SH-SY5Y (cell line): ENCODE measurements around the gene HOXA7.

Experiments used
- GATA2 ChIP-seq: IDR thresholded peaks from 2 replicates; pipeline ENCODE4 v1.6.1; 2011; ENCODE audit warnings: mild to moderate bottlenecking, low read depth, low read length
- GATA3 ChIP-seq: IDR thresholded peaks from 2 replicates; pipeline ENCODE4 v1.6.1; 2011; ENCODE audit warnings: low read depth, mild to moderate bottlenecking, low read length, moderate library complexity

GRCh38 chr7:27116031-27116961, 40.2 kb downstream of the HOXA7 start:
- TF ChIP-seq GATA2 (no peak), GATA3 (no peak)
